Superior temporal gyrus (tissue), 1 donor: Measurements from ENCODE around the gene PRDM11.

ENCODE experiments used
- DNase-seq: peaks from one replicate; pipeline ENCODE4 v3.0.0-alpha.2; 2016; ENCODE audit errors: extremely low spot score

Gene PRDM11

GRCh38 chr11:45174168-45174835 lies 27.9 kb downstream of the PRDM11 start:
- DNase-seq: no peak

GRCh38 chr11:45174963-45175362 lies 28.5 kb downstream of the PRDM11 start:
- DNase-seq: no peak

GRCh38 chr11:45176996-45177395 lies 30.6 kb downstream of the PRDM11 start:
- DNase-seq: no peak

- no peak for DNase-seq
These were observed 31.8 kb downstream of the PRDM11 start for GRCh38 chr11:45178223-45178622.

GRCh38 chr11:45178890-45179671 lies 32.6 kb downstream of the PRDM11 start:
- DNase-seq: peak; percentile 66

- DNase-seq: no peak
These were observed 33.3 kb downstream of the PRDM11 start for GRCh38 chr11:45179686-45180178.

GRCh38 chr11:45180179-45180847 lies 33.9 kb downstream of the PRDM11 start:
- DNase-seq: no peak

GRCh38 chr11:45180848-45181192 lies 34.4 kb downstream of the PRDM11 start:
- DNase-seq: no peak

- no peak for DNase-seq
These were observed 34.9 kb downstream of the PRDM11 start for GRCh38 chr11:45181193-45181888.

- DNase-seq: no peak
These were observed 35.6 kb downstream of the PRDM11 start for GRCh38 chr11:45181889-45182550.

GRCh38 chr11:45182902-45183301 lies 36.5 kb downstream of the PRDM11 start:
- no peak for DNase-seq

- DNase-seq: no peak
These were observed 38.2 kb downstream of the PRDM11 start for GRCh38 chr11:45184640-45185039.

- no peak for DNase-seq
These were observed 38.8 kb downstream of the PRDM11 start for GRCh38 chr11:45185228-45185729.

GRCh38 chr11:45187375-45187774 lies 40.9 kb downstream of the PRDM11 start:
- DNase-seq: no peak

GRCh38 chr11:45188127-45188526 lies 41.7 kb downstream of the PRDM11 start:
- no peak for DNase-seq

GRCh38 chr11:45189230-45189629 lies 42.8 kb downstream of the PRDM11 start:
- no peak for DNase-seq

GRCh38 chr11:45193695-45194094 lies 47.3 kb downstream of the PRDM11 start:
- DNase-seq: no peak

GRCh38 chr11:45204761-45205160 lies 58.3 kb downstream of the PRDM11 start:
- no peak for DNase-seq

GRCh38 chr11:45205978-45206377 lies 59.5 kb downstream of the PRDM11 start:
- DNase-seq: no peak

- no peak for DNase-seq
These were observed 61.7 kb downstream of the PRDM11 start for GRCh38 chr11:45208135-45208534.
